H9 (cell line): ENCODE data around the gene SLC38A5. TPM values are rescaled to one million over a fixed set of nuclear protein-coding genes. Genes with fewer than 3 reads are reported as not detected.

Experiments used
- DNase-seq: peaks from one replicate; pipeline ENCODE4 v3.0.0-alpha.2; 2017
- H2AFZ ChIP-seq: one replicate; pipeline ENCODE4 v1.6.1; 2013; ENCODE audit warnings: mild to moderate bottlenecking, low read length, control low read depth, moderate library complexity
- H2AK5ac ChIP-seq: 2 replicates; pipeline ENCODE4 v1.6.1; 2013; ENCODE audit warnings: low read length, control low read depth, mixed read lengths; ENCODE audit not compliant: insufficient read length
- H2BK120ac ChIP-seq: one replicate; pipeline ENCODE4 v1.6.1; 2013; ENCODE audit warnings: low read depth, mild to moderate bottlenecking, low read length, control low read depth, inconsistent platforms; ENCODE audit not compliant: poor library complexity, severe bottlenecking
- H2BK12ac ChIP-seq: 2 replicates; pipeline ENCODE4 v1.6.1; 2013; ENCODE audit warnings: low read length, control low read depth, mixed read lengths, low read depth; ENCODE audit not compliant: insufficient read length
- H2BK15ac ChIP-seq: 2 replicates; pipeline ENCODE4 v1.6.1; 2013; ENCODE audit warnings: low read depth, low read length, control low read depth
- H2BK20ac ChIP-seq: one replicate; pipeline ENCODE4 v1.6.1; 2013; ENCODE audit warnings: low read depth, mild to moderate bottlenecking, low read length, control low read depth, inconsistent platforms; ENCODE audit not compliant: poor library complexity, severe bottlenecking
- H2BK5ac ChIP-seq: 2 replicates; pipeline ENCODE4 v1.6.1; 2013; ENCODE audit warnings: low read length, control low read depth, mixed read lengths; ENCODE audit not compliant: insufficient read length
- H3K14ac ChIP-seq: 2 replicates; pipeline ENCODE4 v1.6.1; 2013; ENCODE audit warnings: low read length, control low read depth; ENCODE audit not compliant: insufficient read depth
- H3K18ac ChIP-seq: 2 replicates; pipeline ENCODE4 v1.6.1; 2013; ENCODE audit warnings: low read depth, mild to moderate bottlenecking, mixed read lengths, low read length, control low read depth; ENCODE audit not compliant: insufficient read length
- H3K23ac ChIP-seq: 2 replicates; pipeline ENCODE4 v1.6.1; 2013; ENCODE audit warnings: low read length, control low read depth, mixed read lengths, low read depth; ENCODE audit not compliant: insufficient read length
- H3K23me2 ChIP-seq: 2 replicates; pipeline ENCODE4 v1.6.1; 2013; ENCODE audit warnings: low read depth, mild to moderate bottlenecking, mixed read lengths, low read length, control low read depth; ENCODE audit not compliant: insufficient read length, poor library complexity, severe bottlenecking
- H3K27ac ChIP-seq: 2 replicates; pipeline ENCODE4 v1.5.1; 2013; ENCODE audit warnings: low read length, control low read depth, mixed read lengths, low read depth; ENCODE audit not compliant: insufficient read length
- H3K27me3 ChIP-seq: 2 replicates; pipeline ENCODE4 v1.6.1; 2013; ENCODE audit warnings: low read length, control low read depth, inconsistent platforms; ENCODE audit not compliant: insufficient read depth
- H3K4ac ChIP-seq: 2 replicates; pipeline ENCODE4 v1.6.1; 2013; ENCODE audit warnings: low read depth, mild to moderate bottlenecking, control low read depth, inconsistent platforms, low read length, moderate library complexity
- H3K4me1 ChIP-seq: 2 replicates; pipeline ENCODE4 v1.6.1; 2013; ENCODE audit warnings: low read length, control low read depth, inconsistent platforms; ENCODE audit not compliant: insufficient read depth
- H3K4me2 ChIP-seq: 2 replicates; pipeline ENCODE4 v1.6.1; 2013; ENCODE audit warnings: low read length, control low read depth, mixed read lengths; ENCODE audit not compliant: insufficient read length, insufficient read depth
- H3K56ac ChIP-seq: 2 replicates; pipeline ENCODE4 v1.6.1; 2013; ENCODE audit warnings: low read depth, mild to moderate bottlenecking, mixed read lengths, low read length, control low read depth; ENCODE audit not compliant: insufficient read length
- H3K79me1 ChIP-seq: 2 replicates; pipeline ENCODE4 v1.6.1; 2013; ENCODE audit warnings: low read depth, mild to moderate bottlenecking, moderate library complexity, low read length, control low read depth, inconsistent platforms; ENCODE audit not compliant: insufficient read depth, poor library complexity, severe bottlenecking
- H3K79me2 ChIP-seq: 2 replicates; pipeline ENCODE4 v1.6.1; 2013; ENCODE audit warnings: low read length, control low read depth, inconsistent platforms; ENCODE audit not compliant: insufficient read depth
- H3K9ac ChIP-seq: 2 replicates; pipeline ENCODE4 v1.6.1; 2013; ENCODE audit warnings: low read length, control low read depth, mixed read lengths; ENCODE audit not compliant: insufficient read length; ENCODE audit errors: extremely low read depth
- H3K9me3 ChIP-seq: one replicate; pipeline ENCODE4 v1.6.1; 2013; ENCODE audit warnings: low read depth, low read length, inconsistent platforms; ENCODE audit not compliant: control insufficient read depth
- H3T11ph ChIP-seq: one replicate; pipeline ENCODE4 v1.6.1; 2013; ENCODE audit warnings: mild to moderate bottlenecking, low read length, control low read depth, inconsistent platforms
- H4K20me1 ChIP-seq: one replicate; pipeline ENCODE4 v1.6.1; 2013; ENCODE audit not compliant: control insufficient read depth, insufficient read length, insufficient read depth
- H4K5ac ChIP-seq: 2 replicates; pipeline ENCODE4 v1.6.1; 2013; ENCODE audit warnings: low read depth, mild to moderate bottlenecking, mixed read lengths, low read length, control low read depth; ENCODE audit not compliant: insufficient read length
- H4K8ac ChIP-seq: replicated peaks from 2 replicates; pipeline ENCODE4 v1.6.1; 2013; ENCODE audit warnings: low read length, control low read depth, mixed read lengths, low read depth; ENCODE audit not compliant: insufficient read length
- H4K91ac ChIP-seq: 2 replicates; pipeline ENCODE4 v1.6.1; 2013; ENCODE audit warnings: low read depth, mild to moderate bottlenecking, moderate library complexity, mixed read lengths, low read length, control low read depth; ENCODE audit not compliant: insufficient read length
- H3K27ac Mint-ChIP-seq, 3 experiments: 2 replicates in 2 of 3; 3 replicates in 1 of 3; pipeline ENCODE4 v1.8.0; 2020 to 2021; ENCODE audit warnings: mixed read lengths in 3 of 3, mild to moderate bottlenecking in 1 of 3, moderate library complexity in 1 of 3
- H3K27me3 Mint-ChIP-seq: 2 replicates; pipeline ENCODE4 v1.8.0; 2021; ENCODE audit warnings: low read depth, mild to moderate bottlenecking, moderate library complexity, mixed read lengths
- H3K36me3 Mint-ChIP-seq, 3 experiments: 2 replicates in 2 of 3; 3 replicates in 1 of 3; pipeline ENCODE4 v1.8.0; 2020 to 2021; ENCODE audit warnings: low read depth in 3 of 3, mixed read lengths in 3 of 3; ENCODE audit not compliant: insufficient read depth in 1 of 3
- H3K4me1 Mint-ChIP-seq, 2 experiments: 2 replicates each; pipeline ENCODE4 v1.8.0; 2020; ENCODE audit warnings: mixed read lengths in 2 of 2
- H3K4me3 Mint-ChIP-seq, 2 experiments: 2 replicates in 1 of 2; 3 replicates in 1 of 2; pipeline ENCODE4 v1.8.0; 2020 to 2021; ENCODE audit warnings: mild to moderate bottlenecking in 2 of 2, mixed read lengths in 2 of 2, moderate library complexity in 1 of 2
- H3K9me3 Mint-ChIP-seq, 2 experiments: 2 replicates in 1 of 2; 3 replicates in 1 of 2; pipeline ENCODE4 v1.8.0; 2020; ENCODE audit warnings: mild to moderate bottlenecking in 2 of 2, mixed read lengths in 2 of 2, moderate library complexity in 1 of 2
- CTCF ChIP-seq: fragments of 200-600 bp; sonication (generic); conservative IDR thresholded peaks from 3 replicates; pipeline ENCODE4 v1.8.0; 2021; ENCODE audit warnings: antibody characterized with exemption, mild to moderate bottlenecking
- WGBS: extraction: QIAGEN DNeasy Blood & Tissue Kit; methylation state at CpG from one replicate; pipeline ENCODE4 v1.1.7; 2013; ENCODE audit warnings: missing lambda C conversion rate, low lambda C conversion rate, mixed read lengths; ENCODE audit not compliant: insufficient read length; ENCODE audit errors: extremely low coverage; 5-methylcytosine and 5-hydroxymethylcytosine counted together
- total RNA-seq: library from RNA; stranded (reverse); gene quantifications from 2 replicates; pipeline ENCODE4 v1.2.1, GENCODE V29; 2021

The SLC38A5 gene
- total RNA-seq, 1 experiment from 2014 or later, result 28.3 TPM

DNA sequence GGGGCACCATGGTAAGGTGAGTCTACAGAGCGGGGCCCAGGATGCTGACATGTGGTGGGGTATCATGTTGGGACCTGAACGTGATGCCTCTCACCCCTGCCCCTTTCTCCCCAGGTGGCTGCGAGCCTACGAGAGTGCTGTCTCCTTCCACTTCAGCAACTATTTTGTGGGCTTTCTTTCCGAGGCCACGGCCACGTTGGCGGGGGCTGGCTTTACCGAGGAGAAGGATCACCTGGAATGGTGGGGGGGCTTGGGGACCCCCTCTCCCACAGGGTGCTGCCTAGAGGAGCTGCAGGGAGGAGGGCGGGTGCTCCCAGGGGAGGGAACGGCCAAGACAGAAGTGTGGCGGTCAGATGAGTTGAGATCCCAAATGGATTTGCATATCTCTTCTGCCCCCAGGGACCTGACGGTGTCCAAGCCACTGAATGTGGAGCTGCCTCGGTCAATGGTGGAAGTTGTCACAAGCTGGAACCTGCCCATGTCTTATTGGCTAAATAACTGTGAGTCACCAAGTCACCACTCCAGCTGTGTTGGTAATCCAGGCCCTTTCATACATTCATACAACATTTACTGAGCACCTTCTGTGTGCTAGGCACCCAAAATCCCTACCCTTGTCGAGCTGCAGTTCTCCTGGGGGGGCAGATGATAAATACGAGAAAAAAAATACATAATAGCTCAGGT is 44.2 kb upstream of the SLC38A5 start:
- H3K27ac Mint-ChIP-seq, result no peak overlapping the region
- H3K23me2 ChIP-seq, result peaks cover 3% of the 10 kb centered on the region
- H3K4me3 Mint-ChIP-seq, result no peak overlapping the region
- no peaks in the 10 kb centered on the region for H4K20me1 ChIP-seq
- H3K9me3 ChIP-seq, result peaks cover 49% of the 10 kb centered on the region
- no peak overlapping the region for H3K4me2 ChIP-seq
- no peak overlapping the region for H2BK20ac ChIP-seq
- H4K5ac ChIP-seq, result no peak overlapping the region
- no peak overlapping the region for H3K23ac ChIP-seq
- no peak overlapping the region for H3T11ph ChIP-seq
- no peak overlapping the region for H2BK12ac ChIP-seq
- no peaks in the 10 kb centered on the region for H3K4me1 ChIP-seq
- no peak overlapping the region for H4K91ac ChIP-seq
- peaks cover 19 to 32% (median 30%) of the 10 kb centered on the region in 3 experiments; a peak in 6 of 7 replicates for H3K36me3 Mint-ChIP-seq
- H3K56ac ChIP-seq, result no peak overlapping the region
- H3K27me3 ChIP-seq, result no peaks in the 10 kb centered on the region
- TF ChIP-seq CTCF, result no peak
- peaks cover 63 to 80% of the 10 kb centered on the region in 2 experiments for H3K9me3 Mint-ChIP-seq
- no peak overlapping the region for H2BK120ac ChIP-seq
- no peak overlapping the region for H2AK5ac ChIP-seq
- no peak overlapping the region for H3K18ac ChIP-seq
- no peak overlapping the region for H3K27ac ChIP-seq
- H3K9ac ChIP-seq, result no peak overlapping the region
- H4K8ac ChIP-seq, result no peak overlapping the region
- H3K79me2 ChIP-seq, result no peaks in the 10 kb centered on the region
- no peaks in the 10 kb centered on the region for H3K79me1 ChIP-seq
- H3K27me3 Mint-ChIP-seq, result peaks cover 5% of the 10 kb centered on the region
- DNase-seq, result no peak
- H2BK5ac ChIP-seq, result no peak overlapping the region
- no CpG with 5 or more reads among the region's 16 CpGs for WGBS
- H3K4me1 Mint-ChIP-seq, result peaks cover 3 to 7% of the 10 kb centered on the region in 2 experiments; a peak in 3 of 4 replicates
- no peak overlapping the region for H2AFZ ChIP-seq
- no peak overlapping the region for H2BK15ac ChIP-seq
- no peak overlapping the region for H3K14ac ChIP-seq
- no peak overlapping the region for H3K4ac ChIP-seq
